T-helper 1 cell treated with Interleukin-12 subunit alpha and Interleukin-12 subunit beta and Interleukin-4 antibody, amounts not matched to agents 30 μg/mL and 1 μg/mL, for 36 hours (primary cell): ENCODE measurements around the gene ZC3H18.

Experiments
- H3K27ac Mint-ChIP-seq: one replicate; pipeline ENCODE4 v1.8.0; 2021; ENCODE audit warnings: mild to moderate bottlenecking, mixed read lengths
- H3K27me3 Mint-ChIP-seq: one replicate; pipeline ENCODE4 v1.8.0; 2021; ENCODE audit warnings: low read depth, mixed read lengths
- H3K36me3 Mint-ChIP-seq: one replicate; pipeline ENCODE4 v1.8.0; 2021; ENCODE audit warnings: low read depth, mixed read lengths
- H3K4me1 Mint-ChIP-seq: one replicate; pipeline ENCODE4 v1.8.0; 2021; ENCODE audit warnings: low read depth, mixed read lengths
- H3K4me3 Mint-ChIP-seq: one replicate; pipeline ENCODE4 v1.8.0; 2021; ENCODE audit warnings: mild to moderate bottlenecking, moderate library complexity, mixed read lengths
- H3K9me3 Mint-ChIP-seq: one replicate; pipeline ENCODE4 v1.8.0; 2021; ENCODE audit warnings: mixed read lengths

ZC3H18 gene

DNA sequence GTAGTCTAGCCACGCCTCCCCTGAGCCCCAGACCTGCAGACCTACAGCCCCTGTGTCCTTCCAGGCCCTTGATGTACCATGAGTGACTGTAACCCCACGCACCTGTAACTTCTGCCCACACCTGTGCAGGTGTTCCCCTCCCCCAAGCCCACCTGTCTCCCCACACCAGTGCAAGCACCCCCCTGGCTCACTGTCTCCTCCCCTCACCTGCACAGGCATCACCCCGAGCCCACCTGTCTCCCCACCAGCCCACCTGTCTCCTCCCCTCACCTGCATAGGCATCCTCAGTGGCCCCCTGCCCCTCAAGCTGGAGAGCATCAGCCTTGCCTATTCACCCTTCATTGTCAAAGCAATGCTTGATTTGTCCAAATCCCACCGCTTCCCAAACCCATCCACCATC, 32.3 kb upstream of the ZC3H18 start:
- Mint-ChIP-seq H3K9me3 (no peaks in the 10 kb centered on the region), H3K4me3 (no peak overlapping the region), H3K27me3 (peaks cover 3% of the 10 kb centered on the region), H3K36me3 (no peaks in the 10 kb centered on the region), H3K4me1 (peaks cover 7% of the 10 kb centered on the region), H3K27ac (peak overlapping the region; percentile 49)

DNA sequence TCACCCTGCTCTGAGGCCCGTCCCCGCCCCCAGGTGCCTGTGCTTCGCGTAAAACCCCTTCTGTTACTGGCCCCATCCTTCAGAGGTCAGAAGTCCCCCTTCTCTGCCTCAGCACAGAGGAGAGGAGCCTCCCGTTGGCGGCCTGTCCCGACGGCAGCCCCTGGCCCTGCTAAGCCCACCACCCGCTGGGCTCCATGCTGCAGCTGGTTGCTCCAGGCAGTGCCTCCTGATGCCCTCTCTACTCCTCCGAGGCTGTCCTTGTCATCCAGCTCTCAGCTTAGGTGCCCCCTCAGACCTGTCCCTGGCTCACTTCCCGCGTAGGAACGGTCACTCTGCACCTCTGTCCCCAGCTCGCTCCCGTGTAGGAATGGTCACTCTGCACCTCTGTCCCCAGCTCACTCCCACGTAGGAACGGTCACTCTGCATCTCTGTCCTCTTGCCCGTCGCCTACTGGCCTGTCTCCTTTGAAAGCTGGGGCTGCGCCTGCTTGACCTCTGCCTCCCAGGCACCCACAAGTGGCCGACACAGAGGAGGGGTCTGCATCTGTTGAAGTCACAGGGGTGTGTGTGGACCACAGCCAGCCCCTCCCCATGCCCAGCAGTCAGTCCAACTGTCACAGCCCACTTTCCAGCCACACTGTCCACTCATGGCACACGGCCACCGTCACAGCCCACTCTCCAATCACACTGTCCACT, 31.7 kb upstream of the ZC3H18 start:
- Mint-ChIP-seq H3K27ac (peak overlapping the region; percentile 49), H3K9me3 (peaks cover 4% of the 10 kb centered on the region), H3K4me3 (peak overlapping the region; percentile 4), H3K36me3 (peaks cover under 1% of the 10 kb centered on the region), H3K4me1 (peaks cover 7% of the 10 kb centered on the region), H3K27me3 (peaks cover 6% of the 10 kb centered on the region)

DNA sequence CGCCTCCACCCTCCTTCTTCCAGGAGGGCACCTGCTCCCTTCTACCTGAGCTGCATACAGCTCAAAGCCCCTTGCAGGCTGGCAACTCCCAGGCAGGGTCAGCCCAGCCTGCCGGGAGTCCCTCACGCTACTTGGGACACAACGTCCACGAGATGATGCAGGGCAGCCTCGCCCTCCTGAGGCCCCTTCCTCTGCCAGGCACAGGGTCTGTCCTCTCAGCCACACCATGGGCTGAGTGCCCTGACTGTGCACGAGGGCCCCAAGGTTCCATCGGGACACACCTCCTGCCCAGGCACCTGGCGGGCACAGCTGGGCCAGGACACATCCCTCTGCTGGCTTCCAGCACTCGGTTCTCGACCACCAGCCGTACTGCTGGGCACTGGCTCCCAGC, 30.9 kb upstream of the ZC3H18 start:
- Mint-ChIP-seq H3K27ac (no peak overlapping the region), H3K36me3 (peaks cover 2% of the 10 kb centered on the region), H3K27me3 (peaks cover 8% of the 10 kb centered on the region), H3K4me1 (peaks cover 7% of the 10 kb centered on the region), H3K4me3 (no peak overlapping the region), H3K9me3 (peaks cover 7% of the 10 kb centered on the region)

DNA sequence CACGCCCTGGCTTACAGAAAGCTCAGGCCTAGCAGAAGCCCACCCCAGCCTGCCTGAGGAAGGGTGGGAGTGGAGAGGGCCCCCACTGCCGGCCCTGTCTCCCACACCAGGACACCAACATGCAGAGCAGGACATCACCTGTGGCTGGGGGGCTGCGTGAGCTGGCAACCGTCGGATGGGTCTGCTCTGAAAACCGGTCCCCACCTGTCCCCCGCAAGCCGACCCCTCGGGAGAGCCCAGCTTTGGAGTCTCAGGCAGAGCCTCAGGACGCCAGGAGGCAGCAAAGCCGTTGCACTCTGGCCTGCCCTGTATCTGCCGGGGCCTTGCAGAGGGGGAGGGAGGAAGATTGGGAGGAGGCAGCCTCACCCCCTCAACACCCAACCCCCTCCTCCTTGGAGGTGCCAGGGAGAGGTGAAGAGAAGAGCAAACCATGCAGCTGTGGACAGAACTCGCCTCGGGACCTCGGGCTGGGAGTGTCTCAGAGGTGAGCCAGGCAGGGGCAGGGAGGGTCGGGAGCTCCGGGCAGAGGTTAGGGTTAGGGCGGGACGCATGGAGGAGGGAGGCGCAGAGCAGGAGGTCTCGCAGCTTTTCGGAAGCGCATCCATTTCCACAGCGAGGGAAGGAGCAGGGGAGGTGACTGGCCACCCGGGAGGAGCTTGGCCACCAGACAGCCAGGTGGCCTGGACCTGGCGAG, 30.4 kb upstream of the ZC3H18 start:
- H3K9me3 Mint-ChIP-seq = peaks cover 7% of the 10 kb centered on the region
- no peak overlapping the region for H3K4me3 Mint-ChIP-seq
- peaks cover 8% of the 10 kb centered on the region for H3K27me3 Mint-ChIP-seq
- peaks cover 2% of the 10 kb centered on the region for H3K36me3 Mint-ChIP-seq
- no peak overlapping the region for H3K27ac Mint-ChIP-seq
- H3K4me1 Mint-ChIP-seq = peaks cover 7% of the 10 kb centered on the region

DNA sequence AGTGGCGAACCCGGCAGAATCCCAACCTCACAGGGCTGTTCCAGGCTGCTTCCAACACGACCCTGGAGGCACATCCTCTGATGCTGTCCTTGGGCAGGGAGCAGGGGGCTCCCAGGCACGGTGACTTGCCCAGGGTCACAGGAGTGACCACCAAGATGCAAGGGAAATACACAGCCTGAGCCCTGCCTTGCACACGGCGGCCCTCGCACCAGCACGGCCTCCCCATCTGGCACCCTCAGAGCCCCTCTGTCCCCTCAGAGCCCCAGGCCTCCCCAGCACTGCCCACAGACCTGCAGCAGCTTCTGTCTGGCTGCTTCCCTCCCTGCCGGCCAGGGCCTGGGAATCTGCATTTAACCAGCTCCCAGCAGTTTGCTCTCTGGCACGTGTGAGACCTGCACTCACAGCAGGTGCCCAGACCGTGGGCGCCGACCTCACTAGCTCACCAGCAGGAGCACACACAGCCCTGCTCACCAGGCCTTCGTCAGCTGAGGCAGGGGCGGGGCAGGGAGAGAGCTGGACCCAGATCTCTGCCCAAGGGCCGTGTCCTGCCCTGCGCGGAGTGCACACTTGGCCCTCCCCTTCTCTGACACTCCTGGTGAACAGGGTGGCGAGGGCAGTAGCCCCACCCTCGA, 29.7 kb upstream of the ZC3H18 start:
- Mint-ChIP-seq H3K27me3 (peaks cover 10% of the 10 kb centered on the region), H3K9me3 (peaks cover 7% of the 10 kb centered on the region), H3K4me1 (peaks cover 4% of the 10 kb centered on the region), H3K27ac (no peak overlapping the region), H3K36me3 (peaks cover 2% of the 10 kb centered on the region), H3K4me3 (no peak overlapping the region)

DNA sequence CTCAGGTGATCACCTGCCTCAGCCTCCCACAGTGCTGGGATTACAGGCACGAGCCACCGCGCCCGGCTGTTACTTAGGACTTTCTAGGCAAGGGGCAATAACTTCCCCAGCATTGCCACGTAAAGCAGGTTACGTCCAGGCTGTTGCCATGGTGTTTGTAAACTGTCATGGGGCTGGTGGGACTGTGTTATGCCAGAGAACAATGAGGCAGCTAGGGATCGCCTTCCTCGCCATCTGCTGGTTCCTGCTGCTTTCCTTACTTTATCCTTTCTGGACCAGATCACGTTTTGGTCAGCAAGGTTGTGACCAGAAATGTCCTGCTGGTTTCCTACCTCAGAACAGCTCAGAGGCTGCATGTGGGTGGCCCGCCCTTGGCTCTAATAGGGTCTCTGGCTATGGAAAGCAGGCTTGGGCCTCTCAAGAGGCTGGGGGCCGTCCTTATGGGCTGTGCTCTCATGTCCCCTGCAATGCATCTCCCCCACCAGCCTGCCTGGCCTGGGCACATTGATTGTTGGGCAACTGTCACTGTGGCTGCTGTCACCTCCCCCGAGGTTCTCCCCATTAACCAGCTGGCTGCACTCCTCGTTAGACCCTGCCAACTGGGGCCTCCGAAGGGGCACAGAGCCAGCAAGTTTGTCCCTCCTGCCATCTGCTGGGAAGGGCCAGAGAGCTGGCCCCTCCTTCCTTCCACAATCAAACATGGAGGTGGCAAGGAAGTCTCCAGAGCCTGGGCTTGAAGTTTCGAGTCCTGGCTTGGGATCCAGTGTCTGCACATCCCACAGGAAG, 28.2 kb upstream of the ZC3H18 start:
- peaks cover 12% of the 10 kb centered on the region for H3K27me3 Mint-ChIP-seq

DNA sequence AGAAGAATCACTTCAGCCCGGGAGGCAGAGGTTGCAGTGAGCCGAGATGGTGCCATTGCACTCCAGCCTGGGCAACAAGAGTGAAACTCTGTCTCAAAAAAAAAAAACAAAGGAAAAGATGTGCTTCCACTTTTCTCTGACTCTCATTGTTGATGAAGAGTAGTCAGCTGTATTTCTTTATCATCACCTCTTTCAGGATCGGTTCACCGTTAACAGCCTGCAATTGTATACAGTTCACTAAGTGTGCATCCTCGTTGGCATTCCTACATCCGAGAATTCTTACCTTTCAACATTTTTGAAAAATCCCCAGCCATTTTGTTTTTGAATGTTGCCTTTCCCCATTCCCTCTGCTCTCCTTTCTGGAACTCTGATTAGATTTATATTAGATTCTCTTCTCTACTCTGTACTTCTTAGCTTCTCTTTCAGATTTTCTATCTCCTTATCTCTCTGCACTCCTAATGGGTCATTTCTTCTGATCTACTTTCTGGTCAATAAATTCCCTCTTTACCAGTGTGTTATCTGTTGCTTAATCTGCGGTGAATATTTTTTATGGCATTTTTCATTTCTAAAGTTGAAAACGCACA, 26.9 kb upstream of the ZC3H18 start:
- H3K27me3 Mint-ChIP-seq = peaks cover 12% of the 10 kb centered on the region
- H3K4me1 Mint-ChIP-seq = no peaks in the 10 kb centered on the region

More for the DNA sequence above, 28.2 kb upstream of the ZC3H18 start:
- Mint-ChIP-seq H3K4me3 (no peak overlapping the region), H3K9me3 (peaks cover 7% of the 10 kb centered on the region), H3K36me3 (peaks cover 2% of the 10 kb centered on the region), H3K4me1 (no peaks in the 10 kb centered on the region), H3K27ac (no peak overlapping the region)

DNA sequence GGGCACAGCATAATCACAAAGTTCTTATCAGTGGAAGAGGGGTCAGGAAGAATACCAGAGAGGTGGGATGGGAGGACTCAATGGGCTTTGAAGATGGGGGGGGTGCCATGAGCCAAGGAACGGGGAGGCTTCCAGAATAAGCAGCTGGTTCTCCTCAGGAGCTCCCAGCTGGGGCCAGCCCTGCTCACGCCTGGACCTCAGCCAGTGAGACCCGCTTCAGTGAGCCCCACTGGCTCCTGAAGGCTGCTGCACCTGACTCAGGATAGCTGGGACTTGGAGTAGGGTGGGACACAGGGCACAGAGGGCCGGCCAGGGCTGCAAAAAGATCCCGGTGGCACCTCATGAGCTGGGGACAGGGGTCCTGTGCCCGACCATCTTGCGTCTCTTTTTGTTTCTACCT, 24.4 kb upstream of the ZC3H18 start:
- Mint-ChIP-seq H3K27ac (no peak overlapping the region), H3K9me3 (peaks cover 7% of the 10 kb centered on the region), H3K4me1 (peaks cover 2% of the 10 kb centered on the region), H3K27me3 (peaks cover 13% of the 10 kb centered on the region), H3K36me3 (peaks cover 2% of the 10 kb centered on the region), H3K4me3 (no peak overlapping the region)

More for the DNA sequence above, 26.9 kb upstream of the ZC3H18 start:
- peaks cover 2% of the 10 kb centered on the region for H3K36me3 Mint-ChIP-seq
- no peak overlapping the region for H3K4me3 Mint-ChIP-seq
- peaks cover 7% of the 10 kb centered on the region for H3K9me3 Mint-ChIP-seq
- H3K27ac Mint-ChIP-seq = no peak overlapping the region

DNA sequence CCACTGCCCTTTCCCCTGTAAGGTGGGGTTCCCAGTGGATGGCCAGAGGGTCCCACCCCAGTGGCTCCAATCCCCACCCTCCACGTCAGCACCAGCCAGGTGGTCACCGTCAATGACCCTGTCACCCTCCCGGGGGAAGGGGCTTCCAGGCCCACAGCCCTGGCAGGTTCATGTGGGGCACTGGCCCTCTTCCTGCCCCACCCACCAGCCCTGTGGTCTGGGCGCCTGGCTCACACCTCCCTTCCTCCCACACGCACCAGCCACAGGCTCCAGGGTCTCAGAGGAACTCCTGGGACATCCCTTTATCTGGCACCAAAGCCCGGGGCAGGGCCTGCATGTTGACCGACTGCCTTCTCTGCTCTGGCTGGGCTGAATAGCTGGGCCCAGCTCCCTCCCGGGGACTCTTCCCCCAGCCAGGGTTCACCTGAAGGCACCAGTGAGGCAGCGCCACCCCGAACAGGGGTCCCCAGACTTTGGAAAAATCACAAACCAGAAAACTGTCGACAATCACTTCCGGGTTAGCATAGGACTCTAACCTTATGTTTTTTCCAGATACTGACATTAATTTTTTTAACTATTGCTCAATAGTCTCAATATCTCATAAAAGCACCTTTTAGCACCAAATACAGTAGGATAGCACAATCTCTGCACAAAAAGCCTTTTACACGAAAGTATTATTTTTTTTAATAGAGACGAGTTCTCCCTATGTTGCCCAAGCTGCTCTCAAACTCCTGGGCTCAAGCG, 21.9 kb upstream of the ZC3H18 start:
- Mint-ChIP-seq H3K9me3 (peaks cover 5% of the 10 kb centered on the region), H3K27me3 (peaks cover 12% of the 10 kb centered on the region), H3K4me1 (peaks cover 2% of the 10 kb centered on the region), H3K4me3 (no peak overlapping the region), H3K36me3 (peaks cover 2% of the 10 kb centered on the region), H3K27ac (no peak overlapping the region)

DNA sequence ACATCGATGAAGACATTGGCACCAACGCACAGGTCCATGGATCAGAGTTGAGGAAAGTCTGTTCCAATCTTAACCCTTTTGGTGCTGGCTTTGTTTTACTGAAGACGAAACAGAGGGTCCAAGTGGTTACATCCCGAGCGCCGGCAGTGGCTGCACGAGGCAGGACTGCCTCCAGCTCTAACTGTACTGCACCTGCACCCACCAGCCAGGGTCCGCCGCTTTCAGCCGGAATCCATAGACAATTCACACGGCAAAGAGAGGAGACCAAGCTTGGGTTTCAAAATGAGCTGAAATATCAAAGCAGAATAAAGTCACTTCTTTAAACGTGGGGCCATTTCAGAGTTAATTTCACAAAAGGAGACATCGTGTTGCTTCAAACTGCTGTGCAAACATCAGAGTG, 21.2 kb upstream of the ZC3H18 start:
- Mint-ChIP-seq H3K4me1 (peaks cover 2% of the 10 kb centered on the region), H3K9me3 (no peaks in the 10 kb centered on the region), H3K27me3 (peaks cover 8% of the 10 kb centered on the region), H3K27ac (no peak overlapping the region), H3K4me3 (no peak overlapping the region), H3K36me3 (no peaks in the 10 kb centered on the region)

DNA sequence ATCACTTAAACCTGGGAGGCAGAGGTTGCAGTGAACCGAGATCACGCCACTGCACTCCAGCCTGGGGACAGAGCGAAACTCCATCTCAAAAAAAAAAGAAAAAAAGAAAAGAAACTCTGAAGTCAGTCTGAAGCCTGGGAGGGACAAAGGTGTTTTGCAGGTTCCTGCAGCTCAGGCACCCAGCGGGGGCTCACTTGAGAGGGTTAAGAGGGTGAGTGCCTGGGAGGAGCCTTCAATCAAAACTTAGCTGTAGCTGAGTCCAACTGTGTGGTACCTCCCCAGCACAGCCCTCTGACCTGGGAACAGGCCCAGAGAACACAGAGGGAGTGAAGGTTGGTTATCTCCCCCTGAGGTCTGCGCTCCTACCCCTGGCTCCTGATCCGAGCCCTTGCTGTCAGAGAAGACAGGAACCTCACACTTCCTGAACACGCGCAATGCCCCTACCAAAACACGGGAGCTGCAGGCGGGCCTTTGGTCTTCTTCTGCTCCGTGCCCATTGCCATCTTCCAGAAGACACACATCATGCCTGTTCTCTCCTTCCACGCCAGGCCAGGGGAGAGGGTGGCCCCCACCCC, 20.4 kb upstream of the ZC3H18 start:
- Mint-ChIP-seq H3K27ac (no peak overlapping the region), H3K36me3 (no peaks in the 10 kb centered on the region), H3K4me3 (no peak overlapping the region), H3K27me3 (peaks cover 8% of the 10 kb centered on the region), H3K4me1 (peaks cover 2% of the 10 kb centered on the region), H3K9me3 (no peaks in the 10 kb centered on the region)

DNA sequence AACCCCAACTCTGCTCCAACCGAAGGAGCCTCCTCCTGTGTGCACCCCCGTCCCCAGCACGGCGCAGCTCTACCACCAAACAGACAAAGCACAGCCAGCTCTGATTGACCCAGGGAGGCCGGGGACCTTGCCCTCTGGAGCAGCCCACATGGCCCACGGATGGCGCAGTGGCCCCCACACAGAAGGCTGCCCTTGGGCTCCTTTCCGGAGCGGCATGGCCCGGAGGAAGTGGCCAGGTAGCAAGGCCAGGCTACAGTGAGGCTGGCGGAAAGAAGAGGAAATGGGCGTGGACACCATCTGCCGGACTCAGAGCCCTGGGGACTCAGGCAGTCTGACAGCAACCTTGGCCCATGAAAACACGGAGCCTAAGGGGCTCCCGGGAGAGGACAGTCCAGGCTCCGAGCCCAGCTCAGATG, 19.9 kb upstream of the ZC3H18 start:
- Mint-ChIP-seq H3K36me3 (no peaks in the 10 kb centered on the region), H3K9me3 (no peaks in the 10 kb centered on the region), H3K27ac (no peak overlapping the region), H3K27me3 (peaks cover 8% of the 10 kb centered on the region), H3K4me1 (peaks cover 2% of the 10 kb centered on the region), H3K4me3 (no peak overlapping the region)

DNA sequence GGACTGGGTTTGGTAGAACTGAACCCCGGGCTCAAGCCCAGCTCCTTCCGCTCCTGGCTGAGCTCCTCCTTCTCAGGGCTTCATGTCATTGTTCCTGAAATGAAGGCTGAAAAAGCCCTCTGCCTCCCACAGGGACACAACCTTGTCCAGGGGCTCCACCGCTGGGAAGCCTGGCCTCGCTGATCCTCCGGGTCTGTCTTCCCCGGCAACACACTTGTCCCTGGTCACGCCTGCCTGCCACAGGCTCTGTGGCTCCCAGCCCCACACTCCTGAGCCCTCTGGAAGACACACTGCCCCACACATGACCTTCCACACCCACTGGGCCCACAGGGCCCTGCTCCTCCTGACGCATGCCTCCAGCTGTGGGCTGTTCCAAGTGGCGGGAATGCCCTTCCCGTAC, 18.0 kb upstream of the ZC3H18 start:
- no peaks in the 10 kb centered on the region for H3K36me3 Mint-ChIP-seq
- H3K27me3 Mint-ChIP-seq = peaks cover 4% of the 10 kb centered on the region
- peaks cover 7% of the 10 kb centered on the region for H3K9me3 Mint-ChIP-seq
- H3K4me1 Mint-ChIP-seq = peaks cover 2% of the 10 kb centered on the region
- no peak overlapping the region for H3K27ac Mint-ChIP-seq
- no peak overlapping the region for H3K4me3 Mint-ChIP-seq
